ENCODE data around the gene BTBD19.
"Not testable (repeated sequence)": the region's sequence is repeated elsewhere in the genome, so short reads cannot be mapped to it uniquely, and the experiment has no call there.

Gene BTBD19

GRCh38 chr1:44788120-44788860 is 20.0 kb upstream of the BTBD19 start, which contains the start of gene BEST4:
BEST4 (minus strand) TSS chr1:44788170; CDS start chr1:44787705, 465 bp downstream.
- in situ Hi-C loops (cut with MboI; ENCODE audit: low pct_unique_long_range_greater_than_20kb, low sequenced_read_pairs, unreplicated experiment), result no loop called here
- TF ChIP-seq CTCF (IDR thresholded peaks at IDR 0.05; ENCODE audit: extremely low read depth, insufficient read depth, missing control alignments), result no peak
- no peak for DNase-seq (ENCODE audit: low spot score)

- no peak for TF ChIP-seq CTCF (IDR thresholded peaks at IDR 0.05; ENCODE audit: extremely low read depth, insufficient read depth, missing control alignments)
- DNase-seq (ENCODE audit: low spot score), result no peak
- in situ Hi-C loops (cut with MboI; ENCODE audit: low pct_unique_long_range_greater_than_20kb, low sequenced_read_pairs, unreplicated experiment), result no loop called here
Measured at GRCh38 chr1:44790968-44791801, 17.1 kb upstream of the BTBD19 start.

- DNase-seq (ENCODE audit: low spot score), result no peak
- no peak for TF ChIP-seq CTCF (IDR thresholded peaks at IDR 0.05; ENCODE audit: extremely low read depth, insufficient read depth, missing control alignments)
- in situ Hi-C loops (cut with MboI; ENCODE audit: low pct_unique_long_range_greater_than_20kb, low sequenced_read_pairs, unreplicated experiment), result no loop called here
Measured at GRCh38 chr1:44792736-44793502, 15.4 kb upstream of the BTBD19 start.

GRCh38 chr1:44797886-44798285 is 10.4 kb upstream of the BTBD19 start:
- DNase-seq (ENCODE audit: low spot score); in situ Hi-C loops (cut with MboI; ENCODE audit: low pct_unique_long_range_greater_than_20kb, low sequenced_read_pairs, unreplicated experiment): not testable (repeated sequence)

- DNase-seq (ENCODE audit: low spot score), result no peak
- no peak for TF ChIP-seq CTCF (IDR thresholded peaks at IDR 0.05; ENCODE audit: extremely low read depth, insufficient read depth, missing control alignments)
- in situ Hi-C loops (cut with MboI; ENCODE audit: low pct_unique_long_range_greater_than_20kb, low sequenced_read_pairs, unreplicated experiment), result no loop called here
Measured at GRCh38 chr1:44798481-44799365, 9.6 kb upstream of the BTBD19 start.

GRCh38 chr1:44799770-44800584 is 8.3 kb upstream of the BTBD19 start, which contains the start of gene PLK3:
PLK3 (plus strand) TSS chr1:44800377; CDS start chr1:44800464, 87 bp downstream.
- DNase-seq (ENCODE audit: low spot score), result peak; percentile 100
- peak; percentile 91 for TF ChIP-seq CTCF (IDR thresholded peaks at IDR 0.05; ENCODE audit: extremely low read depth, insufficient read depth, missing control alignments)
- in situ Hi-C loops (cut with MboI; ENCODE audit: low pct_unique_long_range_greater_than_20kb, low sequenced_read_pairs, unreplicated experiment), result no loop called here

All from GM13977 (cell line).